ENCODE results near the gene TRNAU1AP.

Gene TRNAU1AP

DNA sequence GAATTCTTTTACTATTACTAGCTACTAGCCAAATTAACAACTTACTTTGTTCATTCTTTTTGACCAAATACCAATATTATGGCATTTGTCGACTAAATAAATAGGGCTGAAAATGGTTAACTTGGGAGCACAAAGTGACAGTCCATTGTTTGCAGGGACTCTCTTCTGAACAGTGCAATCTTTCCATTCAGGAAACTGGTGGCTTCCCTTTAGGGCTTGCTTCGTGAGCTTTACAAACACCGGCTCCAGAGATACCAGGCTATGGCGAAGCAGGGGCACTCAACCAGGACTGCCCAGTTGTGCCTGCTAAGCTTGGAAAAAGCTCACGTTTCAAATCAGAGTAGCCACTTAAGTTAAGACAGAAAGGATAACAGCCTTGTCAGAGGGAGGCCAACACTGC is 51.5 kb downstream of the TRNAU1AP start:
- TF ChIP-seq FOXP2 (optimal IDR thresholded peaks at IDR 0.05; ENCODE audit: control extremely low read depth, extremely low read length, insufficient read depth) = no peak
- TF ChIP-seq POLR2AphosphoS5 (IDR thresholded peaks at IDR 0.05; ENCODE audit: borderline replicate concordance, low read depth, low read length) = no peak
- TF ChIP-seq EZH2 (IDR thresholded peaks at IDR 0.05) = no peak
- no peak overlapping the region for H3K9ac ChIP-seq (ENCODE audit: insufficient read length)
- peaks cover 37% of the 10 kb centered on the region for H3K36me3 ChIP-seq (ENCODE audit: insufficient read depth, low read length)

DNA sequence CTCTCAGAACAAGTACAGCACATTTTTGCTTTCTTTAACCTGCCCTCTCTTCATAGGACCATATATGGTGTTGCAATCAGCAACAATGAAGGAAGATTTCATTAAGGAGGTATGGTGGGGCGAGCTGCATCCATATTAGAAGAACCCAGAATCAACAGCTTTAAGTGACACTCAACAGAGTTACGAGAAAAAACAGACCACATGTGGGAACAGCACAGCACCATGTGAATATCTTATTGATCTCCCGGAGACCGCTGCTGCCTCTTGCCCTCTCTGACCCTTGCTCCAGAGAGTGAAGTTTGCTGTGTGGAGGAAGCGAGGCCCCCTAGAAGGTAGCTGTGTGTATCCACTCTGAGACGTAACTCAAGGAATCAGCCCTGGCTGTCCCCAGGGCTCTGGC is 52.1 kb downstream of the TRNAU1AP start:
- no peaks in the 10 kb centered on the region for H3K9me3 ChIP-seq (ENCODE audit: low read depth, low read length)
- DNase-seq (ENCODE audit: low read depth, low spot score) = no peak
- H3K36me3 ChIP-seq (ENCODE audit: insufficient read depth, low read length) = peaks cover 37% of the 10 kb centered on the region

More for the DNA sequence above, 51.5 kb downstream of the TRNAU1AP start:
- Histone ChIP-seq H3K4me3 (no peak overlapping the region), H3K27ac (no peak overlapping the region), H3K9me3 (ENCODE audit: low read depth, low read length) (no peaks in the 10 kb centered on the region)
- DNase-seq (ENCODE audit: low read depth, low spot score) = no peak

DNA sequence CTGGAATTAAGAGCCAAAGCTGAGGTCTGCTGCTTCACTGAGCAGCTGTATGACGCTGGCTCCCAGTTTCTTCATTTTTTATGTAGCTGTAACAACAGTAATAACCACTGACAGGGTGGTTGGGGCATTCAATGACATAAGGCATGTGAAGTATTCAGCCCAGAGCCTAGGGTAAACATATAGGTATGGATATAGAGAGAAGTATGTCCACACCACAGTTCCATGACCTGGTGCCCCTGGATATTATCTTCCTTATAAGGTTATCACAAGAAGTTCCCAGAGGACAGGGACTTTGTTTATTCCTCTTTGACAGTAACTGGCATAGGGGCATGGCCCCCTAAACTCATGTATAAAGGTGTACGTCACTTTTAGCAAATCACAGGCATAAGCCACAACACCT is 53.9 kb downstream of the TRNAU1AP start:
- Histone ChIP-seq H3K9me3 (ENCODE audit: low read depth, low read length) (no peaks in the 10 kb centered on the region), H3K36me3 (ENCODE audit: insufficient read depth, low read length) (peaks cover 45% of the 10 kb centered on the region)

More for the DNA sequence above, 52.1 kb downstream of the TRNAU1AP start:
- Histone ChIP-seq H3K27ac (no peak overlapping the region), H3K4me3 (no peak overlapping the region), H3K9ac (ENCODE audit: insufficient read length) (no peak overlapping the region)
- TF ChIP-seq FOXP2 (optimal IDR thresholded peaks at IDR 0.05; ENCODE audit: control extremely low read depth, extremely low read length, insufficient read depth) (no peak), POLR2AphosphoS5 (IDR thresholded peaks at IDR 0.05; ENCODE audit: borderline replicate concordance, low read depth, low read length) (no peak), EZH2 (IDR thresholded peaks at IDR 0.05) (no peak)

DNA sequence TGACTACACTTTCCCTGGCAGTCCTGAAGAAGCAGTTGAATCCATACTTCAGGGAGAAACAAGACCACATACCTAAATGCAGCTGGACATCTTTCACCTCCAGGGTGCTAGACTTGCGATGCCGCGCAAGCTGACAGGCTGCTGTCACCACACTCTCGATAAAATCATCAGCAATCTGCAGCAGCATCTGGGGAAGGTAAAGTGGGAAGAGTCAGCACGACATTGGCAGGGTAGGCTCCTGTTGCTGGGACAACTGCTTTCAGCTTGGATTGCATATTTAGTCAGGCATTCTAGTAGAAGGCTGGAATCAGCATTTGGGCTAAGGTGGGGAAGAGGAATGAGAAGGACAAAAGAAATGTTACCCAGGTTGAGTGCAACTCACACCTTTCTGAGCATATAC is 60.3 kb downstream of the TRNAU1AP start:
- DNase-seq (ENCODE audit: low read depth, low spot score) = no peak
- no peak overlapping the region for H3K4me3 ChIP-seq
- TF ChIP-seq FOXP2 (optimal IDR thresholded peaks at IDR 0.05; ENCODE audit: control extremely low read depth, extremely low read length, insufficient read depth) (no peak), EZH2 (IDR thresholded peaks at IDR 0.05) (no peak)
- peaks cover 30% of the 10 kb centered on the region for H3K36me3 ChIP-seq (ENCODE audit: insufficient read depth, low read length)
- no peak overlapping the region for H3K9ac ChIP-seq (ENCODE audit: insufficient read length)
- no peak overlapping the region for H3K27ac ChIP-seq
- H3K9me3 ChIP-seq (ENCODE audit: low read depth, low read length) = no peaks in the 10 kb centered on the region

More for the DNA sequence above, 53.9 kb downstream of the TRNAU1AP start:
- Histone ChIP-seq H3K9ac (ENCODE audit: insufficient read length) (no peak overlapping the region), H3K27ac (no peak overlapping the region), H3K4me3 (no peak overlapping the region)
- no peak for TF ChIP-seq FOXP2 (optimal IDR thresholded peaks at IDR 0.05; ENCODE audit: control extremely low read depth, extremely low read length, insufficient read depth)
- no peak for TF ChIP-seq POLR2AphosphoS5 (IDR thresholded peaks at IDR 0.05; ENCODE audit: borderline replicate concordance, low read depth, low read length)
- TF ChIP-seq EZH2 (IDR thresholded peaks at IDR 0.05) = no peak
- DNase-seq (ENCODE audit: low read depth, low spot score) = no peak

Data from SK-N-MC (cell line).